AG10803 (cell line): Measurements from ENCODE around the gene ACTMAP.

Experiments
- DNase-seq: peaks from one replicate; pipeline ENCODE4 v3.0.0; 2010; ENCODE audit warnings: low read depth
- H3K4me3 ChIP-seq: 2 replicates; pipeline ENCODE4 v1.5.1; 2011; ENCODE audit warnings: mild to moderate bottlenecking, low read length, control low read depth
- TF ChIP-seq, protein P1 (sequence below): conservative IDR thresholded peaks from 2 replicates; pipeline ENCODE4 v1.5.1; 2011; ENCODE audit warnings: mild to moderate bottlenecking, low read length, control low read depth, inconsistent platforms

The ACTMAP gene

DNA sequence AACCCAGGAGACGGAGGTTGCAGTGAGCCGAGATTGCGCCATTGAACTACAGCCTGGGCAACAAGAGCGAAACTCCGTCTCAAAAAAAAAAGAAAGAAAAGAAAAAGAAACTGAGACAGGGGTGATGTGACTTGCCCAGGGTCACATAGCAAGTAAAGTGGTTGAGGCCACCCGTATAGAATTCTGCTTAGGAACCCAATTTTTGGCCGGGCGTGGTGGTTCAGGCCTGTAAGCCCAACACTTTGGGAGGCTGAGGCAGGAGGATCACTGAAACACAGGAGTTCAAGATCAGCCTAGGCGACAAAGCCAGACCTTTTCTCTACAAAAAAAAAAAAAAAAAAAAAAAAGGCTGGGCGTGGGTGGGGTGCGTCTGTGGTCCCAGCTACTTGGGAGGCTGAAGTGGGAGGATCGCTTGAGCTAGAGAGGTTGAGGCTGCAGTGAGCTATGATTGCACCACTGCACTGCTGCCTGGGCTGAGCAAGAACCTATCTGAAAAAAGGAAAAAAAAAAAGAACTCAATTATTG, 2.0 kb upstream of the ACTMAP start:
- TF ChIP-seq, protein P1, sequence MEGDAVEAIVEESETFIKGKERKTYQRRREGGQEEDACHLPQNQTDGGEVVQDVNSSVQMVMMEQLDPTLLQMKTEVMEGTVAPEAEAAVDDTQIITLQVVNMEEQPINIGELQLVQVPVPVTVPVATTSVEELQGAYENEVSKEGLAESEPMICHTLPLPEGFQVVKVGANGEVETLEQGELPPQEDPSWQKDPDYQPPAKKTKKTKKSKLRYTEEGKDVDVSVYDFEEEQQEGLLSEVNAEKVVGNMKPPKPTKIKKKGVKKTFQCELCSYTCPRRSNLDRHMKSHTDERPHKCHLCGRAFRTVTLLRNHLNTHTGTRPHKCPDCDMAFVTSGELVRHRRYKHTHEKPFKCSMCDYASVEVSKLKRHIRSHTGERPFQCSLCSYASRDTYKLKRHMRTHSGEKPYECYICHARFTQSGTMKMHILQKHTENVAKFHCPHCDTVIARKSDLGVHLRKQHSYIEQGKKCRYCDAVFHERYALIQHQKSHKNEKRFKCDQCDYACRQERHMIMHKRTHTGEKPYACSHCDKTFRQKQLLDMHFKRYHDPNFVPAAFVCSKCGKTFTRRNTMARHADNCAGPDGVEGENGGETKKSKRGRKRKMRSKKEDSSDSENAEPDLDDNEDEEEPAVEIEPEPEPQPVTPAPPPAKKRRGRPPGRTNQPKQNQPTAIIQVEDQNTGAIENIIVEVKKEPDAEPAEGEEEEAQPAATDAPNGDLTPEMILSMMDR = no peak
- DNase-seq = no peak
- H3K4me3 ChIP-seq = peak overlapping the region; percentile 92

DNA sequence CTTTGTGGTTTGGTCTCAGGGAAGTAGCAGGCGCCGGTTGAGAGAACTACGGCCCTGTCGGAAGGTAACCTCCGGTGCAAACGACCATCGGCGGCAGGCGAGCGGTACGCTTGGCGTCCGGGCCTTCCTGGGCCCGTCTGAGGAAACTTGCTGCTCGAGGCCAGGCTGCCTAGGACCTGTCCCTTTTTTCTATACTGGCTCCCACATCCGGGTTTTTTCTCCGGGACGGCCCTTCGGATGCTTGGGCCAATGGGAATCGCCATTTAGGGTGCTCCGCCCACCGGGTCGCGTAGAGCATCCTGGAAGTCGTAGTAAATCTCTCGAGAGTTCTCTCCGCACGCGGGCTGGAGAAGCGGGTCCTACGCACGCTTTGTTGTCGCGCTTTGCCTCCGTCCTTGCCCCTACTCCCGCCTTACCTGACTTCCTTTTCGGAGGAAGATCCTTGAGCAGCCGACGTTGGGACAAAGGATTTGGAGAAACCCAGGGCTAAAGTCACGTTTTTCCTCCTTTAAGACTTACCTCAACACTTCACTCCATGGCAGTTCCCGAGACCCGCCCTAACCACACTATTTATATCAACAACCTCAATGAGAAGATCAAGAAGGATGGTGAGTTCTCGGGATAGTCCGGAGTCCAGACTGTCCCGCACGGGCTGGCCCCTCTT, 729 bp upstream of the ACTMAP start, which contains the start of gene SNRPA:
TSS of gene SNRPA (plus strand) at position 330 of the 664 bp plus-strand sequence. CDS start at position 536, 206 bp downstream.
- TF ChIP-seq, protein P1 = no peak
- H3K4me3 ChIP-seq = peak within 1 kb of the TSS; percentile 92
- DNase-seq = peak; percentile 97

DNA sequence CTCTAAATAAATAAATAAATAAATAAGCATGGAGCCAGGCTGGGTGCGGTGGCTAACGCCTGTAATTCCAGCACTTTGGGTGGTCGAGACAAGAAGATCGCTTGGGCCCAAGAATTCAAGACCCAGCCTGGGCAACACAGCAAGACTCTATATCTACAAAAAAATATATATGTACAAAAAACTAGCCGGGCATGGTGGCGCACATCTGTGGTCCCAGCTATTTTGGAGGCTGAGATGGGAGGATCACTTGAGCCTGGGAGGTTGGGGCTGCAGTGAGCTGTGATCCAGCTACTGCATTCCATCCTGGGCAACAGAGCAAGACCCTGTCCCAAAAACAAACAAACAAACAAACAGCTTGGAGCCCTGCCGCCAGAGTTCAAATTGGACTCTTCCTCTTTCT, 2.7 kb downstream of the ACTMAP start:
- TF ChIP-seq, protein P1 = no peak
- no peak for DNase-seq

DNA sequence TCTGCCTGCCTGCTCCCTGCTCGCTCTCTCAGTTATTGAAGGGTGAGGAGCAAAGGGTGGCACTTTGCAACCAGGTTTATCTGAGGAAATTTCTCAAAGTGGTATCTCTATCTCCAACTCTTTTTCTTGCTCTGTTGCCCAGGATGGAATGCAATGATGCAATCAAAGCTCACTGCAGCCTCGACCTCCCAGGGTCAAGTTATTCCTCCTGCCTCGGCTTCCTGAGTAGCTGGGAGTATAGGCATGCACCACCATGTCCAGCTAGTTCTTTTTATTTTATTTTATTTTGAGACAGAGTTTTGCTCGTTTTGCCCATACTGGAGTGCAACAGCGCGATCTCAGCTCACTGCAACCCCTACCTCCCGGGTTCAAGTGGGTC, 4.9 kb downstream of the ACTMAP start:
- TF ChIP-seq, protein P1 = no peak
- no peak overlapping the region for H3K4me3 ChIP-seq
- DNase-seq = peak; percentile 61

More for the DNA sequence above, 2.7 kb downstream of the ACTMAP start:
- H3K4me3 ChIP-seq = no peak overlapping the region

DNA sequence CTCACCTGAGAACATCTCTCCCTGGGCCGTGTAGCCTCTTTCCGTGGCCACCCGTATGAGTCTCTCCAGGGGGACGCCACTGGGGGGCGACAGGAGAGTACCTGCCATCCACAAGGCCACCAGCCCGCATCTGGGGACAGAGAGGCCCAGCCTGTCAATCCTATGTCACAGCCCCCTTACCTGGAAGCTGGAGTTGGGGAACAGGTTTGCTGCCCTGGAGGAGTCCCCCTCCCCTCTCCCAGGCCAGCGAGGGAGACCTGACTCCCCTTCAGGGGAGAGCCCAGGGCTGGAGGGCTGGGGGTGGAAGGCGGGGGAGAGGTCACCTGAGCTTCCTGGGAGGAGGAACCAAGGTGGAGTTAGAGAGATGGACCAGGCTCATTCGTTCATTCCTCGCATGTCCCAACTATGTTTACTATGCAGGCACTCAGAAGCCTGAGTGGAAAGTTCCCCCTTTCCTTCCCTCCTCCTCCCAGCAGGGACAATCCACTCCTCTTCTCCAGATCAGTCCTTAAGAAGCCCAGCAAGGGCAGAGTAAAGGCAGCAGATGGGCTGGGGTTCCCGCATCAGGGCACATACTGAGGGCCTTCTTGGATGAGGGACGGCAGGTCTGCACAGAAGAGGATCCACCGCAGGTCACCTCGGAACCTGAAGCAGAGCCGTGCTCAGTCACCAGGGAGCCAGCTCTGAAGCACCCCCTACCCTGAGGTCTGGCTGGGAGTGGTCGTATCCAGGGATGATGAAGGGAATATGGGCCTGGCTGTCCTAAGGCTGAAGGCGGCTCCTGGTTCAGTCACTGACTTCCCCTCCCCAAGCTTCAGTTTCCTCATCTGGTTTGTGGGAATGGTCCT, 5.5 kb downstream of the ACTMAP start:
- TF ChIP-seq, protein P1 = no peak
- no peak overlapping the region for H3K4me3 ChIP-seq
- peak; percentile 5 for DNase-seq

DNA sequence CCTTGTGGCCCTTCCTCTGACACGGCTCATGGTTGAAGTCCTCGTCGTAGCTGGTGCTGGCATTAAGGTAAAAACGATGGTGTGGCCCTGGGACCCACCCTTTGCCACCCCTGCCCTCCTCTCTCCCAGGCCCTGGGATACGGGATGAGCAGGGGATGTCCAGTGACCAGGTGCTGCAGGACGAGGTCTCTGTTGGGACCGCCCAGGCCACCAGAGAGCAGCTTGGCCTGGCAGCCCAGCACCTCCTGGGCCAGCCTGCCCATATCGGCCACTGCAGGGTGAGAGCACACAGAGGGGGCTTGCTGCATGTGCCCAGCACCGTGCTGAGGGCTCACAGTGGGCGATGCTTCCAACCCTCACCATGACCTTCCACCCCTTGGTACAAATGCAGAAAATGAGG, 6.4 kb downstream of the ACTMAP start:
- TF ChIP-seq, protein P1 = no peak
- no peak overlapping the region for H3K4me3 ChIP-seq
- DNase-seq = no peak

DNA sequence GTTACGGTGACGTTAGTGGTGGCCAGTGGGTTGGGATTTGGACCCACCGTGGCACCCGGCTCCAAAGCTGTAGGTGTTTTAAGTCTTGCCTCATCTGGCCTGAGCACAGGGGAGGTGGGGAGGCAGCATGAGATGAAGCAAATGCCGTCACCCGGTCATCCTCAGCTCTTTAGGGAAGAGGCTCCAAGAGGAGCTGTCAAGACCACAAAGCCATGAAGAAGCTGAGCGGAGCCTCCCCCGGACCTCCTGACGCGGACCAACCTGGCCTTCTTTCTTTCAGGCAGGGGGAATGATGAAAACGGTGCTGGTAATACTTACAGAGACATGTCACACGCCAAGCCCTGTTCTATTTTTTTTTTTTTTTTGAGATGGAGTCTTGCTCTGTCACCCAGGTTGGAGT, 7.4 kb downstream of the ACTMAP start:
- no peak for DNase-seq

More for the DNA sequence above, 7.4 kb downstream of the ACTMAP start:
- TF ChIP-seq, protein P1 = no peak
- no peak overlapping the region for H3K4me3 ChIP-seq
